Peyer's patch (tissue), 4 donors: ENCODE results near the gene DENND4B. TPM values are rescaled to one million over a fixed set of nuclear protein-coding genes. Genes with fewer than 3 reads are reported as not detected.

ENCODE experiments used
- DNase-seq, 3 donors: peaks; one replicate each; pipeline ENCODE4 v3.0.0-alpha.2; 2017 to 2019
- H3K27ac ChIP-seq, 4 donors: fragments of 200-600 bp; sonication (generic); one replicate each; pipeline ENCODE4 v1.5.1; 2016 to 2019
- H3K27me3 ChIP-seq, 2 donors: fragments of 200-600 bp; sonication (generic); one replicate each; pipeline ENCODE4 v1.5.1; 2019
- H3K36me3 ChIP-seq, 3 donors: fragments of 200-600 bp; sonication (generic); one replicate each; pipeline ENCODE4 v1.5.1; 2016 to 2019
- H3K4me1 ChIP-seq, 4 donors: fragments of 200-600 bp; sonication (generic); one replicate each; pipeline ENCODE4 v1.5.1; 2016 to 2019
- H3K4me3 ChIP-seq, 4 donors: fragments of 200-600 bp; sonication (generic); 1 replicate in 3 of 4; 2 replicates in 1 of 4; pipeline ENCODE4 v1.5.1; 2016 to 2019; ENCODE audit warnings: mild to moderate bottlenecking in 1 of 4
- H3K9me3 ChIP-seq, 4 donors: fragments of 200-600 bp; sonication (generic); one replicate each; pipeline ENCODE4 v1.5.1; 2016 to 2019; ENCODE audit warnings: mild to moderate bottlenecking in 1 of 4
- POLR2A ChIP-seq, 2 donors: fragments of 450-650 bp; IDR thresholded peaks; one replicate each; pipeline ENCODE4 v1.5.1; 2017; ENCODE audit warnings: antibody characterized with exemption in 2 of 2, mild to moderate bottlenecking in 2 of 2, moderate library complexity in 2 of 2
- total RNA-seq, 4 donors: library from RNA; depleted of rRNA; stranded (reverse); fragments of >200 nt; gene quantifications; one replicate each; pipeline ENCODE4 v1.1.0, GENCODE V29; 2016
- TF ChIP-seq, protein P1 (sequence below), 6 experiments: fragments of 450-650 bp in 4 of 6; fragments of 200-600 bp in 2 of 6; sonication (generic) in 1 of 6; IDR thresholded peaks; one replicate each; pipeline ENCODE4 v1.5.1; 2017 to 2019; ENCODE audit warnings: antibody characterized with exemption in 6 of 6, mild to moderate bottlenecking in 3 of 6, moderate library complexity in 1 of 6

The DENND4B gene
- total RNA-seq, 4 donors from 2014 or later, result 48.2 to 130 (median 91.6) TPM

DNA sequence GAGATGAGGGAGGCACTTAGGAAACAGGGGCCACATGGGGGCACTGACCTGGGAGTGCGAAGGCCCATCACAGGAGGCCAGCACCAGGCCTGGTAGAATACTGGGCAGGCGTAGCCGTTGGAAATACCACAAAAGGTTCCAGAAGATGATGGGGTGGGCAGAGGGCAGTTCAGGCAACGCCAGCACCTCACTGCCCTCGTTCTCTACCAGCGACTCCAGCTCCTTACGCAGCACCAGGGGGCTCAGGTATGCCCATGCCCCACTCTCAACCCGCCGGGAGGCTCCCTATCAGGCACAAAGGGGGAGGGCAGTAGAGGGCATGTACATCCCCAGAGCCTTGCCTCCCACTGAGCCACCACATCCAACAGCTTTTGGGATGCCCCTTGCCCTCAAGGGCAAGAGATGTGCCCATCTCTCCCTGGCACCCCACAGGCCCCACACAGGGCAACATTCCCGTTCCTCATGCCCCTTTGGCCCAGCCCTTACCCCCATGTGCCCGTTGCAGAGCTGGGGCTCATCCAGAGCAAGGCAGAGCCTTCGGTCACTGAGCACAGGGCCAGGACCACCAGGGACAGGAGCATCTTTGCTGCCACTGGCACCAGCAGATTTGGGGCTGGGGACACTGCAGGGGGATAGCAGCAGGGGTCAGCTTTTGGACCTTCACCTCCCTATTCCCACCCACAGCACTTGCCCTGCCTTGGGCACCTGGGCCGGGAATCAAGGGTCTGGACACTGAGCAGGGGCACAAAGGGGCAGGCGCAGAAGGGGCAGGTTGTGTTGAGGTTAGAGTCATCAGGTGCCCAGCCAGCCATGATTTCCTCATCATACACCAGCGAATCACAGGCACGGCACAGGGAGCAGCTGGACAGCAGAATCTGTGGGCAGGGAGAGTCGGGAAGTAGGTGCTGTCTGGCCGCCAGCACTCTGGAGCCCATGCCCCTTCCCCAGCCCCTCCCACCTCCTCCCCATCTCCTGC lies 14.1 kb downstream of the DENND4B start:
- Histone ChIP-seq H3K9me3 (no peaks in the 10 kb centered on the region), H3K36me3 (peaks cover 0 to 66% (median 0%) of the 10 kb centered on the region in 3 donors), H3K4me3 (no peak overlapping the region), H3K4me1 (no peaks in the 10 kb centered on the region), H3K27me3 (no peaks in the 10 kb centered on the region), H3K27ac (no peak overlapping the region)
- DNase-seq, result peak in 1 of 3 donors; percentile 27
- TF ChIP-seq POLR2A (IDR thresholded peaks at IDR 0.05), result no peak
- TF ChIP-seq, protein P1, sequence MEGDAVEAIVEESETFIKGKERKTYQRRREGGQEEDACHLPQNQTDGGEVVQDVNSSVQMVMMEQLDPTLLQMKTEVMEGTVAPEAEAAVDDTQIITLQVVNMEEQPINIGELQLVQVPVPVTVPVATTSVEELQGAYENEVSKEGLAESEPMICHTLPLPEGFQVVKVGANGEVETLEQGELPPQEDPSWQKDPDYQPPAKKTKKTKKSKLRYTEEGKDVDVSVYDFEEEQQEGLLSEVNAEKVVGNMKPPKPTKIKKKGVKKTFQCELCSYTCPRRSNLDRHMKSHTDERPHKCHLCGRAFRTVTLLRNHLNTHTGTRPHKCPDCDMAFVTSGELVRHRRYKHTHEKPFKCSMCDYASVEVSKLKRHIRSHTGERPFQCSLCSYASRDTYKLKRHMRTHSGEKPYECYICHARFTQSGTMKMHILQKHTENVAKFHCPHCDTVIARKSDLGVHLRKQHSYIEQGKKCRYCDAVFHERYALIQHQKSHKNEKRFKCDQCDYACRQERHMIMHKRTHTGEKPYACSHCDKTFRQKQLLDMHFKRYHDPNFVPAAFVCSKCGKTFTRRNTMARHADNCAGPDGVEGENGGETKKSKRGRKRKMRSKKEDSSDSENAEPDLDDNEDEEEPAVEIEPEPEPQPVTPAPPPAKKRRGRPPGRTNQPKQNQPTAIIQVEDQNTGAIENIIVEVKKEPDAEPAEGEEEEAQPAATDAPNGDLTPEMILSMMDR (IDR thresholded peaks at IDR 0.05), result no peak

DNA sequence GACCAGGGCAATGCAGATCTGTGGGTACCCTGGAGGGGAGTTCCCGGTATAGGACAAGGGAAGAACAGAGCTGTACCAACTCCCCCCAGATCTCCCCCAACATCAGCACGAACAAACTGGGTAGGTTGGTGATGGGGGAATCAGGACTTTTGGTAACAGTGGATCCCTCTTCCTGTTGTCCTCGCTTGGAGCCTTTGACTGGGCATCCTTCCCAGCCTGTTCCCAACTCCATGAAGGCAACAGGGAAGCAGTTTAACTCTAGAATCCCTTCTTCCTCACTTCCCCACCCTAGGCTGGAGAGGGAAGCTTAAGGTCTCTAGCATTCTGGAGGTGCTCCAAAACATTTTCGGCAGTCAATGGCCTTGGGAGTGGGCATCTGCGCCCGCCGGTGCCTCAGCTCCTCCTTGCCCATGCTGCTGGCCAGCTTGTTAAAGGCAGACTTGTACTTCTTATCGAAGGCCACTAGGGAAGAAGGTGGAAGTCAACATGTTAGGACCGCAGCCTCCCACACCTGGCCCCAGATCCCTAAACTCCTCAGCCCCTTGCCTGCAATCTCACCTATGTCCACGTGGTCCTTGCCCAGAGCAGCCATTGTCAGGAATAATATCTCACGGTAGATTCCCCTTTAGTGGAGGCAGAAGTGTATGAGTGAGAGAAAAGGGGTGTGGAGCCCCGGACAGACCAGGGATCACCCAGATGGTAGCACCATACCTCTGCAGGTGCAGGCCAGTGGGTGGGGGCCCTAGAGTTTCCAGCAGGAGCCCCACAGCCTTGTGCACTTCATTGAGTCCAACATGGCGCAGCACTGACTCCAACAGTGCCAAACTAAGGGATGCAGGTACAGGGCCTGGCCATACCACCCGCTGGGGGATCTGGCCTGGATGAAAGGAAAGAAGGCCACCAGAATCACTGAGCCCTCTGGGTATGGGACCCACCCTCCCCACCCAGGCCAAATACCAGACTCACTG lies 16.3 kb downstream of the DENND4B start:
- Histone ChIP-seq H3K27ac (no peak overlapping the region), H3K4me1 (no peaks in the 10 kb centered on the region), H3K4me3 (no peak overlapping the region), H3K36me3 (peaks cover 0 to 44% (median 0%) of the 10 kb centered on the region in 3 donors), H3K27me3 (no peaks in the 10 kb centered on the region), H3K9me3 (no peaks in the 10 kb centered on the region)
- no peak for DNase-seq
- no peak for TF ChIP-seq POLR2A (IDR thresholded peaks at IDR 0.05)
- TF ChIP-seq, protein P1 (IDR thresholded peaks at IDR 0.05), result no peak

DNA sequence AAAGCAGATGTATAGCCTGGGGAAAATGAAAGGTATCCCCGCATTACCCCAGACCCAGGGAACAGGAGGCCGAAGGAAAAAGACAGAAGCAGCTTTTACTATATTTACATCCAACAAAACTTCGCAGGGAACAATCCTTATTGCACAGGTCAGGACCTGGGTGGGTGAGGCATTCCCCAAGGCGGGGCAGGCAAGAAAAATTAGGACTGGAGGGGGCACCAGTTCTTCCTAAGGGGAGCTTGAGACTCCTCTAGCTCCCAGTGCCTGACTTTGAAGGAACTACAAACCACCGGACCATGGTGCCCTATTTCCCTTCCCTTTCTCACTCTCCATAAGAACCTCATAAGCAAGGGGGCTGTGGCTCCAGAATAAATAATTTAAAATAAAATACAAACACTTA lies 17.1 kb downstream of the DENND4B start:
- peak in 1 of 3 donors; percentile 19 for DNase-seq
- Histone ChIP-seq H3K36me3 (peaks cover 0 to 36% (median 0%) of the 10 kb centered on the region in 3 donors), H3K4me3 (no peak overlapping the region), H3K27me3 (no peaks in the 10 kb centered on the region), H3K4me1 (peaks cover 0 to under 1% (median 0%) of the 10 kb centered on the region in 4 donors), H3K9me3 (no peaks in the 10 kb centered on the region), H3K27ac (peak overlapping the region in 1 of 4 donors; percentile 29)
- TF ChIP-seq, protein P1 (IDR thresholded peaks at IDR 0.05), result no peak
- TF ChIP-seq POLR2A (IDR thresholded peaks at IDR 0.05), result no peak

DNA sequence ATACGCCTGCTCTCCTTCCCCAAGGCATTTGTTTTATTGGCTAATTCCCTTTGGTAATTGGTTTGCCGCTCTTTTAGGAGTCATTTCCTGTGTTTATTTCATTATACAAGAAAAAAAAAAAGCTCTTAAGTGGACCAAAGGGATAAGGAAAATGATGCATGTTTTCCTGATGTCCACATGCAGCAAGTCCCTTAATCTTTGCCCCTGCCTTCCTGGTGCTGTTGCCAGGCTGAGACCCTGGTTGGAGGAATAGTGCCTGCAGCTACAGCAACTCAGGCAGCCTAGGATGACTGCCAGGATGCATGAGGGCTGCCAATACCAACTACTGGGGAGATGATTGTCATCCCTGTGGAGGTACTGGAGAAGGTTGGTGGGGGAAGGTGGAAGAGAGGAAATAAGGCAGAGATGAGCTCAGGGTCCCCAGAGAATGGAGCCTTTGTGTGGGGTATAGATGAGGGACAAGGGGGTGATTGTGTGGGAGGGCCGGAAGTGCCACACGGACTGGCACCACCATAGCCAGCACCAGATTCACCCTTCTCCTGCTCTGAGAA lies 17.7 kb downstream of the DENND4B start:
- H3K36me3 ChIP-seq, result peaks cover 0 to 30% (median 0%) of the 10 kb centered on the region in 3 donors
- no peaks in the 10 kb centered on the region for H3K27me3 ChIP-seq
- TF ChIP-seq POLR2A (IDR thresholded peaks at IDR 0.05), result no peak
- TF ChIP-seq, protein P1 (IDR thresholded peaks at IDR 0.05), result no peak
- DNase-seq, result peak in 1 of 3 donors; percentile 32
- no peak overlapping the region for H3K4me3 ChIP-seq
- peak overlapping the region in 1 of 4 donors; percentile 39 for H3K27ac ChIP-seq
- peaks cover 0 to 6% (median 0%) of the 10 kb centered on the region in 4 donors for H3K4me1 ChIP-seq
- H3K9me3 ChIP-seq, result no peaks in the 10 kb centered on the region

DNA sequence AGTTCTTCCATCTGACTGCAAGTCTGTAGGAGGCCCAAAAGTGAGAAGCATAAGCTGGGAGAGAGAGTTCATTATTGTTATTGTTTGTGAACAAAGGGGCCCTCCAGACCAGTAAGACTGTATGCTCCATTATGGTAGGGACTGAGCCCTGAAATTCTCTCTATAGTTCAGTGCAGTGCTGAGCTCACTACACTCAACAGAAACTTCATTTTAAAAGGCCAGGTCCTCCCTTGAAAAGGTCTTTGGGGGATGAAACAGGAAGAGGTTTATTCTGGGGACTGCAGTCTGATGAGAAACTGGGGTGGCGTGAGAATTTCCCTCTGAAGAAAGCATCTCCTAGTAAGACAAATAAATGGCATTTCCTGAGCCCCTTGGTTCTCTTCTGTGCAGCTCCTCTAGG lies 18.3 kb downstream of the DENND4B start:
- Histone ChIP-seq H3K4me3 (no peak overlapping the region), H3K36me3 (peaks cover 0 to 24% (median 0%) of the 10 kb centered on the region in 3 donors), H3K27me3 (no peaks in the 10 kb centered on the region), H3K27ac (peak overlapping the region in 1 of 4 donors; percentile 39), H3K4me1 (peaks cover 0 to 11% (median 2%) of the 10 kb centered on the region in 4 donors), H3K9me3 (no peaks in the 10 kb centered on the region)
- peak in 1 of 3 donors; percentile 7 for DNase-seq
- TF ChIP-seq POLR2A (IDR thresholded peaks at IDR 0.05), result no peak
- TF ChIP-seq, protein P1 (IDR thresholded peaks at IDR 0.05), result no peak
